Measurements from ENCODE around the gene TRPM4.

DNA sequence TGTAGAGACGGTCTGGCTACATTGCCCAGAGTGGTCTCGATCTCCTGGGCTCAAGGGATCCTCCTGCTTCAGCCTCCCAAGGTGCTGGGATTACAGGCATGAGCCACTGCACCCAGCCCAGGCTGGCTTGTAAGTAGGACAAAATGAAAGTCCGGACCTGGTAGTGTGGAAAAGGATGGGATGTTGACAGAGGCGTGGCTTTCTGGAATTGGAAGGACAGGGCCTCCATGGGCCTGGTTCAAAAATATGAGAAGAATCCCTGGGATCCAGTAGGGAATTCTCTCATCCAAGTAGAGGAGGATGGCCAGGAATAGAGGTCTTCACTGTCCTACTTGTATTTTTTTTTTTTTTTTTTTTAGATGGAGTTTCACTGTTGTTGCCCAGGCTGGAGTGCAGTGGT is 64.9 kb downstream of the TRPM4 start:
- TF ChIP-seq CTCF (conservative IDR thresholded peaks at IDR 0.05 in 1 of 2, IDR thresholded peaks at IDR 0.05 in 1 of 2; ENCODE audit: extremely low read depth in 1 of 2, insufficient read depth in 1 of 2, low read depth in 1 of 2, low read length in 2 of 2) (no peak), EZH2 (IDR thresholded peaks at IDR 0.05; ENCODE audit: borderline replicate concordance, low read length) (no peak)

Data from mammary epithelial cell (primary cell).